ENCODE results near the gene ZNF831. TPM values are rescaled to one million over a fixed set of nuclear protein-coding genes. Genes with fewer than 3 reads are reported as not detected.

The ZNF831 gene
- total RNA-seq, 1 donor from 2014 or later: not detected

DNA sequence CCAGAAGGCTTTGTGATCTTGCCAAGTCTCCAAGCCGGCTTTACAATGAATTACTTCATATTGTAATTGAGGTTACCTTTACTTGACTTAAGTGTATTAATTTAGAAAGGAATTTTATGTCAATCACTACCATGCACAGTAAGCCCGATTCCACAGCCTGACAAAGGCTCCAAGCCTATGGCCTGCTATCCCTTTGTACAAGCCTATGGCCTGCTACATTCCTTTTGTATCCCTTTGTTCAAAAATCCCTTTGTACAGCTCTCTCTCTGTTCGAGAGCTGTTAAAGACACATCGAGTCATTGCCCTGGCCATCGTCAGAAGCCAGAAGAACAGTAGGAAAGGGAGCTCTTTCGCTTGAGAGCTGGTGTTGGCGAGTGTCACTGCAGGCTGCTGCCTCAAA, 134.1 kb downstream of the ZNF831 start:
- no peak overlapping the region for H3K27ac Mint-ChIP-seq
- no peak for DNase-seq (ENCODE audit: low spot score, unreplicated experiment)
- no peaks in the 10 kb centered on the region for H3K4me1 Mint-ChIP-seq (ENCODE audit: low read depth)
- TF ChIP-seq, protein P1, sequence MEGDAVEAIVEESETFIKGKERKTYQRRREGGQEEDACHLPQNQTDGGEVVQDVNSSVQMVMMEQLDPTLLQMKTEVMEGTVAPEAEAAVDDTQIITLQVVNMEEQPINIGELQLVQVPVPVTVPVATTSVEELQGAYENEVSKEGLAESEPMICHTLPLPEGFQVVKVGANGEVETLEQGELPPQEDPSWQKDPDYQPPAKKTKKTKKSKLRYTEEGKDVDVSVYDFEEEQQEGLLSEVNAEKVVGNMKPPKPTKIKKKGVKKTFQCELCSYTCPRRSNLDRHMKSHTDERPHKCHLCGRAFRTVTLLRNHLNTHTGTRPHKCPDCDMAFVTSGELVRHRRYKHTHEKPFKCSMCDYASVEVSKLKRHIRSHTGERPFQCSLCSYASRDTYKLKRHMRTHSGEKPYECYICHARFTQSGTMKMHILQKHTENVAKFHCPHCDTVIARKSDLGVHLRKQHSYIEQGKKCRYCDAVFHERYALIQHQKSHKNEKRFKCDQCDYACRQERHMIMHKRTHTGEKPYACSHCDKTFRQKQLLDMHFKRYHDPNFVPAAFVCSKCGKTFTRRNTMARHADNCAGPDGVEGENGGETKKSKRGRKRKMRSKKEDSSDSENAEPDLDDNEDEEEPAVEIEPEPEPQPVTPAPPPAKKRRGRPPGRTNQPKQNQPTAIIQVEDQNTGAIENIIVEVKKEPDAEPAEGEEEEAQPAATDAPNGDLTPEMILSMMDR (IDR thresholded peaks at IDR 0.05; ENCODE audit: unreplicated experiment): no peak
- no peaks in the 10 kb centered on the region for H3K9me3 Mint-ChIP-seq (ENCODE audit: low read depth)
- H3K4me3 Mint-ChIP-seq (ENCODE audit: low read depth): no peak overlapping the region
- H3K27me3 Mint-ChIP-seq: peaks cover 88% of the 10 kb centered on the region
- H3K36me3 Mint-ChIP-seq (ENCODE audit: insufficient read depth): no peaks in the 10 kb centered on the region

DNA sequence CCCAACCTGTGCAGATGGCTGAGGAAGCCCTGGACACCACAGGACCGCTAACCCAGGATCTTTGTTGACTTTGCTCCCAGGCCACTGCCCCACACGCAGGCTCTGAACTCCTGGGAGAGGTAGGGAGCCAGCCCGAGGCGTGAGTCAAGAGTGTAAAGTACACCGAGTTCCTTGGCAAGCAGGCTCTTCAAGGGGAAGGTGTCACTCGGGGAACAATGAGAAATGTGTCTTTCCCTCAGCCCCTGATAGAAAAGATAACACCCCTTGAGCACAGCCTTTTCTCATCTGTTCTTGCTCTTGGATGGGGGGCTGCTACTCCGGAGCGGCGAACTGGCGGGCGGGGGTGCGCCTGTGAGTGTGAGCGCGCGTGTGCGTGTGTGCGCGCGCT, 136.3 kb downstream of the ZNF831 start:
- Mint-ChIP-seq H3K27me3 (peaks cover 91% of the 10 kb centered on the region), H3K27ac (no peak overlapping the region), H3K36me3 (ENCODE audit: insufficient read depth) (peaks cover 3% of the 10 kb centered on the region), H3K4me1 (ENCODE audit: low read depth) (no peaks in the 10 kb centered on the region), H3K4me3 (ENCODE audit: low read depth) (peak overlapping the region; percentile 37), H3K9me3 (ENCODE audit: low read depth) (no peaks in the 10 kb centered on the region)
- DNase-seq (ENCODE audit: low spot score, unreplicated experiment): no peak
- TF ChIP-seq, protein P1 (IDR thresholded peaks at IDR 0.05; ENCODE audit: unreplicated experiment): no peak

GRCh38 chr20:59300333-59301081, 136.9 kb downstream of the ZNF831 start, which contains the start of gene EDN3:
EDN3 (plus strand) TSS chr20:59300611; CDS start chr20:59300813, 202 bp downstream.
- H3K27ac Mint-ChIP-seq: no peak within 1 kb of the TSS

GRCh38 chr20:59301343-59302007, 137.9 kb downstream of the ZNF831 start:
- no peaks in the 10 kb centered on the region for H3K9me3 Mint-ChIP-seq (ENCODE audit: low read depth)
- TF ChIP-seq, protein P1 (IDR thresholded peaks at IDR 0.05; ENCODE audit: unreplicated experiment): no peak
- no peak overlapping the region for H3K27ac Mint-ChIP-seq
- DNase-seq (ENCODE audit: low spot score, unreplicated experiment): no peak
- H3K27me3 Mint-ChIP-seq: peaks cover 82% of the 10 kb centered on the region
- H3K36me3 Mint-ChIP-seq (ENCODE audit: insufficient read depth): peaks cover 3% of the 10 kb centered on the region
- H3K4me3 Mint-ChIP-seq (ENCODE audit: low read depth): peak overlapping the region; percentile 29
- no peaks in the 10 kb centered on the region for H3K4me1 Mint-ChIP-seq (ENCODE audit: low read depth)

More at GRCh38 chr20:59300333-59301081, 136.9 kb downstream of the ZNF831 start, which contains the start of gene EDN3:
- no peak for DNase-seq (ENCODE audit: low spot score, unreplicated experiment)
- H3K9me3 Mint-ChIP-seq (ENCODE audit: low read depth): no peaks in the 10 kb centered on the region
- peaks cover 3% of the 10 kb centered on the region for H3K36me3 Mint-ChIP-seq (ENCODE audit: insufficient read depth)
- H3K4me3 Mint-ChIP-seq (ENCODE audit: low read depth): peak within 1 kb of the TSS; percentile 59
- TF ChIP-seq, protein P1 (IDR thresholded peaks at IDR 0.05; ENCODE audit: unreplicated experiment): no peak
- peaks cover 91% of the 10 kb centered on the region for H3K27me3 Mint-ChIP-seq
- H3K4me1 Mint-ChIP-seq (ENCODE audit: low read depth): no peaks in the 10 kb centered on the region

DNA sequence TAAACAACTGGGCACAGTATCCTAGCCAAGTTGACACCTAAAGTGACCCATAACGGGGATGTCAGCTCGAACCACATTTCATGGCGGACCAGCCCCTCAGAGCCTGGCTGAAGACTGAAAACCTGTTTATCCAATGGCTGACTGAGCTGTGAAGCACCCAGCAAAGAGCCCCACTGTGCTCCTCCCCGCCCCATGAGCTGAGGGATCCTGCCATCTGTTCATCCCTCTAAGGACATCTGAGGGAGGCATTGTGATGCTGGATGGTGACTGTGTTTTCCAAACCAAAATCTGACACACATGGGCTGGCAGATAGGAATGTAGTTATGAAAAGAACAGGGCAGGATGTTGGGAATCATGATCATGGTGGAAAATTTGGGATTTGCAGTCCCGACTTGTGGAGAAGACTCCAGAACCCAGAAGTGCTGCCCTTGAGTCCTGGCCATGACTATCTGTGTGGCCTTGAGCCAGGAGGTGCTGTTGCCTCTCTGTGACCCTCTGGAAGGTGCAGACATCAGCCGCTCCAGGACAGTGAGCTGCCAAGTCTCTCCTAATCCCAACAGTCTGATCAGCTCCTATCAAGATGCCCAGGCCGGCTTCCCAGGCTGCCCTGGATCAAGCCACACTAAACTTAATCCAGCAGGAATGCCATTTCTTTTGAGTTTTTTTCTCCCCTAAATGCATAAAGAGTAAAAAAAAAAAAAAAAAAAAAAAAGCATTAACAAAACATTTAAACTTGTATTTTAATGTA, 142.5 kb downstream of the ZNF831 start:
- DNase-seq (ENCODE audit: low spot score, unreplicated experiment): no peak
- Mint-ChIP-seq H3K27me3 (peaks cover 52% of the 10 kb centered on the region), H3K9me3 (ENCODE audit: low read depth) (no peaks in the 10 kb centered on the region), H3K36me3 (ENCODE audit: insufficient read depth) (peaks cover 3% of the 10 kb centered on the region), H3K4me3 (ENCODE audit: low read depth) (no peak overlapping the region), H3K27ac (no peak overlapping the region), H3K4me1 (ENCODE audit: low read depth) (peaks cover 26% of the 10 kb centered on the region)
- TF ChIP-seq, protein P1 (IDR thresholded peaks at IDR 0.05; ENCODE audit: unreplicated experiment): no peak

All from progenitor cell of endocrine pancreas (in vitro differentiated cells).